ENCODE results near the gene PNRC2.
A peak's percentile ranks its signal among the peaks of the same experiment; 100 is the strongest.

PNRC2 gene

GRCh38 chr1:23979387-23979880, 19.8 kb downstream of the PNRC2 start:
- Histone ChIP-seq H3K4me3 (ENCODE audit: low read depth, low read length) (peak overlapping the region; percentile 98), H3K4me2 (ENCODE audit: low read length) (peak overlapping the region; percentile 65), H3K27me3 (ENCODE audit: insufficient read depth, low read length) (no peaks in the 10 kb centered on the region), H3K14ac (ENCODE audit: low read length) (peak overlapping the region; percentile 100), H2BK12ac (ENCODE audit: low read length) (no peak overlapping the region), H3K23ac (ENCODE audit: low read length) (no peak overlapping the region), H4K91ac (ENCODE audit: low read depth, low read length) (peak overlapping the region; percentile 95), H3K9ac (ENCODE audit: low read length) (peak overlapping the region; percentile 99), H4K12ac (ENCODE audit: low read depth, low read length) (peak overlapping the region; percentile 99), H2BK120ac (ENCODE audit: insufficient read depth, low read length, poor library complexity) (peak overlapping the region; percentile 86), H3K27ac (ENCODE audit: low read depth, low read length) (peak overlapping the region; percentile 95), H3K4me1 (ENCODE audit: control insufficient read depth in 1 of 2, insufficient read depth in 2 of 2, low read length in 2 of 2) (peaks cover 3% of the 10 kb centered on the region in 2 experiments), H3K79me2 (ENCODE audit: control insufficient read depth, insufficient read depth, low read length, poor library complexity) (peaks cover 17% of the 10 kb centered on the region), H2AFZ (ENCODE audit: insufficient read depth, low read length, poor library complexity) (no peak overlapping the region), H3K79me1 (ENCODE audit: low read length) (peaks cover 8% of the 10 kb centered on the region), H3K9me3 (ENCODE audit: insufficient read depth, low read depth, low read length) (no peaks in the 10 kb centered on the region), H2AK5ac (ENCODE audit: low read length) (no peak overlapping the region), H4K8ac (ENCODE audit: low read depth, low read length) (peak overlapping the region; percentile 96), H3K4ac (ENCODE audit: low read depth, low read length) (peak overlapping the region; percentile 99), H2BK5ac (ENCODE audit: low read depth, low read length, poor library complexity) (peak overlapping the region; percentile 96), H3K18ac (ENCODE audit: low read length) (peak overlapping the region; percentile 100), H3K36me3 (ENCODE audit: control insufficient read depth in 1 of 2, insufficient read depth in 2 of 2, low read length in 2 of 2) (peaks cover 6 to 9% of the 10 kb centered on the region in 2 experiments)
- WGBS (ENCODE audit: extremely low coverage, insufficient coverage, insufficient read length): no CpG with 5 or more reads among the region's 13 CpGs
- no peak for DNase-seq

- H2AK5ac ChIP-seq (ENCODE audit: low read length): peak within 1 kb of the TSS; percentile 98
- peak within 1 kb of the TSS; percentile 96 for H4K8ac ChIP-seq (ENCODE audit: low read depth, low read length)
- DNase-seq: peak; percentile 98 to 99
- no peak within 1 kb of the TSS for H3K23ac ChIP-seq (ENCODE audit: low read length)
- H2BK12ac ChIP-seq (ENCODE audit: low read length): peak within 1 kb of the TSS; percentile 11
- peaks cover 3% of the 10 kb centered on the region in 2 experiments for H3K4me1 ChIP-seq (ENCODE audit: control insufficient read depth in 1 of 2, insufficient read depth in 2 of 2, low read length in 2 of 2)
- peak within 1 kb of the TSS; percentile 100 for H3K14ac ChIP-seq (ENCODE audit: low read length)
- peak within 1 kb of the TSS; percentile 99 for H3K4ac ChIP-seq (ENCODE audit: low read depth, low read length)
- peak within 1 kb of the TSS; percentile 86 for H2BK120ac ChIP-seq (ENCODE audit: insufficient read depth, low read length, poor library complexity)
- no peaks in the 10 kb centered on the region for H3K27me3 ChIP-seq (ENCODE audit: insufficient read depth, low read length)
- H3K4me3 ChIP-seq (ENCODE audit: low read depth, low read length): peak within 1 kb of the TSS; percentile 98
- H3K9ac ChIP-seq (ENCODE audit: low read length): peak within 1 kb of the TSS; percentile 99
- peak within 1 kb of the TSS; percentile 99 for H4K12ac ChIP-seq (ENCODE audit: low read depth, low read length)
- H3K9me3 ChIP-seq (ENCODE audit: insufficient read depth, low read depth, low read length): no peaks in the 10 kb centered on the region
- peaks cover 17% of the 10 kb centered on the region for H3K79me2 ChIP-seq (ENCODE audit: control insufficient read depth, insufficient read depth, low read length, poor library complexity)
- peaks cover 4 to 7% of the 10 kb centered on the region in 2 experiments for H3K36me3 ChIP-seq (ENCODE audit: control insufficient read depth in 1 of 2, insufficient read depth in 2 of 2, low read length in 2 of 2)
- peak within 1 kb of the TSS; percentile 93 for H2AFZ ChIP-seq (ENCODE audit: insufficient read depth, low read length, poor library complexity)
- H3K4me2 ChIP-seq (ENCODE audit: low read length): peak within 1 kb of the TSS; percentile 65
- peak within 1 kb of the TSS; percentile 96 for H2BK5ac ChIP-seq (ENCODE audit: low read depth, low read length, poor library complexity)
- WGBS (ENCODE audit: extremely low coverage, insufficient coverage, insufficient read length): no CpG with 5 or more reads among the region's 84 CpGs
- peak within 1 kb of the TSS; percentile 100 for H3K18ac ChIP-seq (ENCODE audit: low read length)
- H4K91ac ChIP-seq (ENCODE audit: low read depth, low read length): peak within 1 kb of the TSS; percentile 95
- peaks cover 8% of the 10 kb centered on the region for H3K79me1 ChIP-seq (ENCODE audit: low read length)
- H3K27ac ChIP-seq (ENCODE audit: low read depth, low read length): peak within 1 kb of the TSS; percentile 95
Measured at GRCh38 chr1:23979881-23980727, 20.5 kb downstream of the PNRC2 start, which contains the start of gene SRSF10. Gene SRSF10, minus strand, starts transcription at chr1:23980327. Its CDS starts 72 bp downstream, at chr1:23980255.

GRCh38 chr1:23980728-23981070, 21.1 kb downstream of the PNRC2 start:
- peaks cover 4 to 7% of the 10 kb centered on the region in 2 experiments for H3K36me3 ChIP-seq (ENCODE audit: control insufficient read depth in 1 of 2, insufficient read depth in 2 of 2, low read length in 2 of 2)
- no peaks in the 10 kb centered on the region for H3K27me3 ChIP-seq (ENCODE audit: insufficient read depth, low read length)
- peak overlapping the region; percentile 63 for H3K4me2 ChIP-seq (ENCODE audit: low read length)
- peaks cover 3% of the 10 kb centered on the region in 2 experiments for H3K4me1 ChIP-seq (ENCODE audit: control insufficient read depth in 1 of 2, insufficient read depth in 2 of 2, low read length in 2 of 2)
- H3K9ac ChIP-seq (ENCODE audit: low read length): peak overlapping the region; percentile 30
- peaks cover 8% of the 10 kb centered on the region for H3K79me1 ChIP-seq (ENCODE audit: low read length)
- DNase-seq: peak; percentile 28 to 62
- no peak overlapping the region for H2BK5ac ChIP-seq (ENCODE audit: low read depth, low read length, poor library complexity)
- H4K8ac ChIP-seq (ENCODE audit: low read depth, low read length): peak overlapping the region; percentile 84
- no CpG with 5 or more reads among the region's 6 CpGs for WGBS (ENCODE audit: extremely low coverage, insufficient coverage, insufficient read length)
- no peak overlapping the region for H3K4me3 ChIP-seq (ENCODE audit: low read depth, low read length)
- H2BK12ac ChIP-seq (ENCODE audit: low read length): no peak overlapping the region
- H3K9me3 ChIP-seq (ENCODE audit: insufficient read depth, low read depth, low read length): no peaks in the 10 kb centered on the region
- H2AK5ac ChIP-seq (ENCODE audit: low read length): peak overlapping the region; percentile 3
- H3K4ac ChIP-seq (ENCODE audit: low read depth, low read length): peak overlapping the region; percentile 57
- H2AFZ ChIP-seq (ENCODE audit: insufficient read depth, low read length, poor library complexity): peak overlapping the region; percentile 76
- no peak overlapping the region for H3K18ac ChIP-seq (ENCODE audit: low read length)
- peaks cover 15% of the 10 kb centered on the region for H3K79me2 ChIP-seq (ENCODE audit: control insufficient read depth, insufficient read depth, low read length, poor library complexity)
- peak overlapping the region; percentile 96 for H4K12ac ChIP-seq (ENCODE audit: low read depth, low read length)
- H2BK120ac ChIP-seq (ENCODE audit: insufficient read depth, low read length, poor library complexity): no peak overlapping the region
- peak overlapping the region; percentile 83 for H3K14ac ChIP-seq (ENCODE audit: low read length)
- H4K91ac ChIP-seq (ENCODE audit: low read depth, low read length): peak overlapping the region; percentile 85
- H3K27ac ChIP-seq (ENCODE audit: low read depth, low read length): peak overlapping the region; percentile 22
- H3K23ac ChIP-seq (ENCODE audit: low read length): no peak overlapping the region

GRCh38 chr1:23984417-23985186, 25.0 kb downstream of the PNRC2 start:
- Histone ChIP-seq H2BK12ac (ENCODE audit: low read length) (no peak overlapping the region), H3K79me2 (ENCODE audit: control insufficient read depth, insufficient read depth, low read length, poor library complexity) (peaks cover 5% of the 10 kb centered on the region), H4K91ac (ENCODE audit: low read depth, low read length) (no peak overlapping the region)

More at GRCh38 chr1:23984417-23985186, 25.0 kb downstream of the PNRC2 start:
- H2BK120ac ChIP-seq (ENCODE audit: insufficient read depth, low read length, poor library complexity): no peak overlapping the region
- H3K4me2 ChIP-seq (ENCODE audit: low read length): no peak overlapping the region
- H3K9me3 ChIP-seq (ENCODE audit: insufficient read depth, low read depth, low read length): no peaks in the 10 kb centered on the region
- H2BK5ac ChIP-seq (ENCODE audit: low read depth, low read length, poor library complexity): no peak overlapping the region
- no CpG with 5 or more reads among the region's 5 CpGs for WGBS (ENCODE audit: extremely low coverage, insufficient coverage, insufficient read length)
- no peak overlapping the region for H3K27ac ChIP-seq (ENCODE audit: low read depth, low read length)
- no peak overlapping the region for H2AFZ ChIP-seq (ENCODE audit: insufficient read depth, low read length, poor library complexity)
- no peak overlapping the region for H3K23ac ChIP-seq (ENCODE audit: low read length)
- peaks cover 7% of the 10 kb centered on the region for H3K79me1 ChIP-seq (ENCODE audit: low read length)
- H3K4me3 ChIP-seq (ENCODE audit: low read depth, low read length): no peak overlapping the region
- H4K12ac ChIP-seq (ENCODE audit: low read depth, low read length): no peak overlapping the region
- no peak overlapping the region for H3K14ac ChIP-seq (ENCODE audit: low read length)
- peaks cover 3% of the 10 kb centered on the region in 2 experiments for H3K4me1 ChIP-seq (ENCODE audit: control insufficient read depth in 1 of 2, insufficient read depth in 2 of 2, low read length in 2 of 2)
- H3K36me3 ChIP-seq (ENCODE audit: control insufficient read depth in 1 of 2, insufficient read depth in 2 of 2, low read length in 2 of 2): no peaks in the 10 kb centered on the region
- no peaks in the 10 kb centered on the region for H3K27me3 ChIP-seq (ENCODE audit: insufficient read depth, low read length)
- H3K18ac ChIP-seq (ENCODE audit: low read length): no peak overlapping the region
- H4K8ac ChIP-seq (ENCODE audit: low read depth, low read length): no peak overlapping the region
- H3K4ac ChIP-seq (ENCODE audit: low read depth, low read length): no peak overlapping the region
- DNase-seq: no peak
- no peak overlapping the region for H2AK5ac ChIP-seq (ENCODE audit: low read length)
- H3K9ac ChIP-seq (ENCODE audit: low read length): no peak overlapping the region
